ENCODE data around the gene S1PR4.
"Not testable (repeated sequence)": the region's sequence is repeated elsewhere in the genome, so short reads cannot be mapped to it uniquely, and the experiment has no call there.

Gene S1PR4

GRCh38 chr19:3196064-3196932, 17.7 kb downstream of the S1PR4 start:
- no peak for DNase-seq

GRCh38 chr19:3196933-3197205, 18.3 kb downstream of the S1PR4 start:
- no peak for DNase-seq

DNA sequence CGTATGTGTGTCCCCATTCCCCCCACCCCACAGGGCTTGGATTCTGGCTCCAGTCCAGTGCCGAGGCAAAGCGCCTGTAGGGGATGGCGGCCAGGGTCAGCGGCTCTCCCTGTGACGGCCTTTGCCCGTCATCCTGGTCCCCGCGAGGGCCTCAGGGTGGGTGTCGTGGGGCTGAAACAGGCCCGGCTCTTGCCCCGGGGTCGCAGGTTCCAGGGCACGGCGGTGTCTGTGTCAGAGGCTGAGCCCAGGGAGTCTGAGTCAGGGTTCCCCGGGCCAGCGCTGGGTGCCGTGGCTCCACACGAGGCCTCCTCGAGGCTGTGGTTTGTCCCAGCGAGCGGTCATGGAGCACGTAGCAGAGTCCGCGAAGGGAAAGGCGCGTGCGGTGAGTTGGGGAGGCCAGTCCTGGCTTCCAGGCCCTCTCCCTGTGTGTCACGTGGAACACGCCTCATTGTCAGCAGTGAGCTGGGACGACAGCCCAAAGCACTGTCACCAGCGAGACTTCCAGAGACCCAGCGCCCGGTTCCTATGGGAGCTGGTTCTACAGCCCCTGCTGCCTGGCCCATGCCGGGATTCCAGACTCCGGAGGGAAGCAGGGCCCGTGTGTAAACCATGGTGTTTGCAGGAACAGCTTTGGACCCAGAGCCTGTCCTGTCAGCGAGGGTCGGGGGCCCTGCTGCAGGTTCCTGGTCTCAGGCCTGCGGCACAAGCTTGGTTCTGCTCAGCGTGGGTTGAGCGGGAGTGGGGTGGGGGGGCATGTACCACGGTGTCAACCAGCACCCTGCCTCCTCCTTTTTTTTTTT, 20.5 kb downstream of the S1PR4 start:
- DNase-seq = no peak

DNA sequence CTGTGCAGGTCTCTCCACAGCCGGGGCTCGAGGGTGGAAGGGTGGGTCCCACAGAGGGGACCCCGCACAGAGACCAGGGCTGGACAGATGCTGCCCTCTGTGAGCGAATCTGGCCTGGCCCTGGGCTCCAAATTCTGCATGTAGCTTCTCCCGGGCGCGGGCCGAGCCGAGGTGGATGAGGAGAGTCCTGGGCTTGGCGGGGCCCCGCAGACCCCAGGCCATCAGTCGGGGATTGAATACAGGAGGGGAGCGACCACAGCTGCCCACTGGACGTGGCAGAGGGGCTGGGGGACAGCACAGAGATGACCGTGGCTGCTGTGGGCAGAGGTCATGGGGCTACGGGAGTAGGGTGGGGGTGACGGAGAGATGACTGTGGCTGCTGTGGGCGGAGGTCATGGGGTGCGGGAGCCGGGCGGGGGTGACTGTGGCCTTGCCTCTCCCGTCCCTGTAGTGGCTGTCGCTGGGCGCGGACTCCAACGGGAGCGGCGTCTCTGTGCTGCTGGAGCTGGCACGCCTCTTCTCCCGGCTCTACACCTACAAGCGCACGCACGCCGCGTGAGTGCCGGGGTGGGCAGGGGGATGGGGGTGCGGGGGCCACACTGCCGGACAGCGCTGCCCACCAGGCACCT, 22.6 kb downstream of the S1PR4 start:
- DNase-seq = no peak

- no peak for DNase-seq
Measured at GRCh38 chr19:3201911-3202310, 23.3 kb downstream of the S1PR4 start.

GRCh38 chr19:3202346-3202745, 23.8 kb downstream of the S1PR4 start:
- no peak for DNase-seq

DNA sequence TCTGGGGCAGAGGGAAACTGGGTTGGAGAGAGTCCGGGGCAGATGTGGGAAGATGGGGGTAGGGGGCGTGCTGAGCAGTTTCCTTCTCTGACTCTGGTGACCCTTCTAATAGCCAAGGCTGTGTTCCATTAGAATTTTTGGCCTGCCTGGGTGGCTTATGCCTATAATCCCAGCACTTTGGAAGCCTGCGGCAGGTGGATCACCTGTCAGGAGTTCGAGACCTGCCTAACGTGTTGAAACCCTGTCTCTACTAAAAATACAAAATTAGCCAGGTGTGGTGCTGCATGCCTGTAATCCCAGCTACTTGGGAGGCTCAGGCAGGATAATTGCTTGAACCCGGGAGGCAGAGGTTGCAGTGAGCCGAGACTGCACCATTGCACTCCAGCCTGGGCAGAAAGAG, 24.3 kb downstream of the S1PR4 start:
- not testable (repeated sequence) for DNase-seq

GRCh38 chr19:3203805-3204645, 25.5 kb downstream of the S1PR4 start:
- DNase-seq = no peak

GRCh38 chr19:3204646-3205275, 26.2 kb downstream of the S1PR4 start:
- DNase-seq = no peak

DNA sequence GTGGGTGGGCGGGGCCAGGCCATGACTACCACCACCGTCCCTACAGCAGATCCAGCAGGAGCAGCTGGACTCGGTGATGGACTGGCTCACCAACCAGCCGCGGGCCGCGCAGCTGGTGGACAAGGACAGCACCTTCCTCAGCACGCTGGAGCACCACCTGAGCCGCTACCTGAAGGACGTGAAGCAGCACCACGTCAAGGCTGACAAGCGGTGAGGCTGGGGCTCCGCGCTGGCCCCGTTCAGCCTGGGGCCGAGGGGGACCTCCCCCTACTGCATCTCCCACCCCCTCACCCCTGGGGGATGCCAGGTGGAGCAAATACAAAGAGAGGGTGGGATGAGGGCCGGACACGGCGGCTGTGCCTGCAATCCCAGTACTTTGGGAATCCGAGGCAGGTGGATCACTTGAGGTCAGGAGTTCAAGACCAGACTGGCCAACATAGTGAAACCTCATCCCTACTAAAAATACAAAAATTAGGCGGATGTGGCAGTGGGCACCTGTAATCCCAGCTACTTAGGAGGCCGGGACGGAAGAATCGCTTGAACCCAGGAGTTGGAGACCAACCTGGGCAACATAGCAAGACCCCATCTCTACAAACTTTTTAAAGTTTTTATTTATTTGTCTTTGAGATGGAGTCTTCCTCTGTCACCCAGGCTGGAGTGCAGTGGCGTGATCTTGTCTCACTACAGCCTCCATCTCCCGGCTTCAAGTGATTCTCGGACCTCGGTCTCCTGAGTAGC, 27.8 kb downstream of the S1PR4 start:
- DNase-seq = no peak

- no peak for DNase-seq
Measured at GRCh38 chr19:3207461-3208242, 29.1 kb downstream of the S1PR4 start.

DNA sequence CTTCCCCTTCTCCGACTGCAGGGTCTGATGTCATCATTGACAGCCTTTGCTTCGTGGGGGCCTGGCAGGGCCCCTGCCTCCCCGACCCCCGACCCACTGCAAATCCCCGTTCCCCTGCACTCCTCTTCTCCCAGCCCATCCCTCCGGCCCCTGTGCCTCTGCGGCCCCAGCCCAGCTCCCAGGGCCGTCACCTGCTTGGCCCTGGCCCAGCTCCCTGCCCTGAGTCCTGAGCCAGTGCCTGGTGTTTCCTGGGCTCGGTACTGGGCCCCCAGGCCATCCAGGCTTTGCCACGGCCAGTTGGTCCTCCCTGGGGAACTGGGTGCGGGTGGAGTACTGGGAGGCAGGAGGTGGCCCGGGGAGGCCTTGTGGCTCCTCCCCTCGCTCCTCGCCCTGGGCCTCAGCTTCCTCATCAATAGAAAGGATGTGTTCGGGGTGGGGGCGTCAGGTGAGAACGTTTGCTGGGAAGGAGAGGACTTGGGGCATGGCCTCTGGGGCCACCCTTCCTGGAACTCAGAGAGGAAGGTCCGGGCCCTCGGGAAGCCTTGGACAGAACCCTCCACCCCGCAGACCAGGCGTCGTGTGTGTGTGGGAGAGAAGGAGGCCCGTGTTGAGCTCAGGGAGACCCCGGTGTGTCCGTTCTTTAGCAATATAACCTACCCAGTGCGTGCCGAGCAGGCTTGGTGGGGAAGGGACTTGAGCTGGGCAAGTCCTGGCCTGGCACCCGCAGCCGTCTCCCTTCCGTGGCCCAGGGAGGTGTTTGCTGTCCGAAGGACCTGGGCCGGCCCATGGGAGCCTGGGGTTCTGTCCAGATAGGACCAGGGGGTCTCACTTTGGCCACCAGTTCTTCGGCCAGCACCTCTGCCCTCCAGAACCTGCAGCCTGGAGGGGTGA, 30.0 kb downstream of the S1PR4 start:
- DNase-seq = no peak

DNA sequence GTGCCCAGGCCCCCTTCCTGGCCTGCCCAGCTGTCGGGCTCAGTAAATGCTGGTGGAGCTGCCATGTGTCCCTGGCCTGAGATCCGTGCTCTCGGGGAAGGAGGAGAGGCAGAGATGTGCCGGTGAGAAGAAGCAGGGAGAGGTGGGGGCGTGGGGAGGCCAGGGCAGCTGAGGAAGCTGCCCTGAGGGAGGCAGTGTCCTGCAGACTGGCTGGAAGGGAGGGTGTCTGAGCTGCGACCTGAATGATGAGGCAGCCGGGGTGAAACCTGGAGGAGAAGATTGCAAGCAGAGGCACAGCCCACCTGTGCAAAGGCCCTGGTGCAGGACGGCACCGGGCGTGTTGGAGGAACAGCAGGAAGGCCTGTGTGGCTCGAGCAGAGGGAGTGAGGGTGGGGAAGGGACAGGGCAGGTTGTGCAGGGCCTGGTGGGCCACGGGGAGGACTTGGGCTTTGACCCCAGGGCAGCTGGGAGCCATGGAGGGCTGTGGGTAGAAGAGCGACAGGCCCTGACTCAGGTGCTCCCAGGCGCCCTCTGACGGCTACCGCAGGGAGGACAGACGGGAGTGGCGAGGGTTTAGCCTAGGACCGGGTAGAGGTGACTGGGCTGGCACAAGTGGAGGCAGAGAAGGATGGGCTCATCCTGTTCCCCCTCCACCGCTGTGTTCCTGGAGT, 31.9 kb downstream of the S1PR4 start:
- DNase-seq = peak; percentile 20

GRCh38 chr19:3211191-3211590, 32.6 kb downstream of the S1PR4 start:
- DNase-seq = no peak

- DNase-seq = no peak
Measured at GRCh38 chr19:3213159-3213558, 34.6 kb downstream of the S1PR4 start.

GRCh38 chr19:3216874-3217273, 38.3 kb downstream of the S1PR4 start:
- DNase-seq = no peak

- no peak for DNase-seq
Measured at GRCh38 chr19:3220576-3220975, 42.0 kb downstream of the S1PR4 start.

- DNase-seq = not testable (repeated sequence)
Measured at GRCh38 chr19:3221576-3221975, 43.0 kb downstream of the S1PR4 start.

DNA sequence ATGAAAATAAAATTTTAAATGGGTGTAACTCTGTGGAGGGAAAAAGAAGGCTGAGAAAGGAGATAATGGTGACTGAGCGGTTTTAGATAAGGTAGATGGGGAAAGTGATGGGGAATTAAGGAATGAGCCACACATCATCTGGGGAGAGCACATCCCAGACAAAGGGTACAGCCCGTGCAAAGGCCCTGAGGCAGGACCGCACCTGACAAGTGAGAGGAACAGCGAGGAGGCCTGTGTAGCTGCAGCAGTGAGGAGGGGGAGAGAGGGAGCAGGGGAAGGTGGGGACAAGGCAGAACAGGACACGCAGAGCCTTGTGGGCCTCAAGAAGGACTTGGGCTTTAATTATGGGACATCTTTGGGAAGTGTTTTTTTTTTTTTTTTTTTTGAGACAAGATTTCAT, 44.1 kb downstream of the S1PR4 start:
- DNase-seq = no peak
